GM12891 (cell line): Measurements from ENCODE around the gene STX1B.

Experiments used
- POLR2AphosphoS5 ChIP-seq: IDR thresholded peaks from 2 replicates; pipeline ENCODE4 v1.6.1; 2011; ENCODE audit warnings: low read depth, low read length, control low read depth
- TAF1 ChIP-seq: IDR thresholded peaks from 2 replicates; pipeline ENCODE4 v1.6.1; 2011; ENCODE audit warnings: low read depth, low read length, control low read depth

GRCh38 chr16:31043898-31044481 lies 33.6 kb upstream of the STX1B start:
- no peak for TF ChIP-seq TAF1
- TF ChIP-seq POLR2AphosphoS5, result no peak
